Neural cell (in vitro differentiated cells): ENCODE measurements around the gene MYO3B. TPM values are rescaled to one million over a fixed set of nuclear protein-coding genes. Genes with fewer than 3 reads are reported as not detected.
A peak's percentile ranks its signal among the peaks of the same experiment; 100 is the strongest.

Experiments used
- H2AFZ ChIP-seq: fragments of 200-600, 300-800 bp; sonication (generic), shearing (Covaris generic); 2 replicates; pipeline ENCODE4 v1.6.0; 2014; ENCODE audit warnings: low read depth, mild to moderate bottlenecking, antibody characterized with exemption, low read length, moderate library complexity
- H3F3A ChIP-seq: fragments of 200-600 bp; shearing (Covaris generic); 2 replicates; pipeline ENCODE4 v1.6.1; 2016; ENCODE audit warnings: mild to moderate bottlenecking, moderate library complexity, mixed read lengths, antibody characterized with exemption, low read length; ENCODE audit not compliant: insufficient read depth, poor library complexity, severe bottlenecking
- H3K27ac ChIP-seq: fragments of 200-600, 300-800 bp; sonication (generic), shearing (Covaris generic); 2 replicates; pipeline ENCODE4 v1.5.1; 2014; ENCODE audit warnings: mild to moderate bottlenecking, low read length, moderate library complexity
- H3K27me3 ChIP-seq: fragments of 300-800, 200-600 bp; sonication (generic), shearing (Covaris generic); 2 replicates; pipeline ENCODE4 v1.6.0; 2014; ENCODE audit warnings: mild to moderate bottlenecking, low read depth, low read length, moderate library complexity; ENCODE audit not compliant: insufficient read depth
- H3K36me3 ChIP-seq: fragments of 300-800, 200-600 bp; sonication (generic), shearing (Covaris generic); 2 replicates; pipeline ENCODE4 v1.5.1; 2014; ENCODE audit warnings: mild to moderate bottlenecking, antibody characterized with exemption, low read length, moderate library complexity; ENCODE audit not compliant: insufficient read depth
- H3K4me2 ChIP-seq: fragments of 300-800, 200-600 bp; sonication (generic), shearing (Covaris generic); 2 replicates; pipeline ENCODE4 v1.6.0; 2014; ENCODE audit warnings: mild to moderate bottlenecking, low read length
- H3K4me3 ChIP-seq: fragments of 300-800, 200-600 bp; sonication (generic), shearing (Covaris generic); 2 replicates; pipeline ENCODE4 v1.5.1; 2014; ENCODE audit warnings: mild to moderate bottlenecking, low read length, moderate library complexity
- H3K79me2 ChIP-seq: fragments of 200-600 bp; shearing (Covaris generic); replicated peaks from 2 replicates; pipeline ENCODE4 v1.6.0; 2014; ENCODE audit warnings: mild to moderate bottlenecking, low read length, moderate library complexity; ENCODE audit not compliant: insufficient read depth
- H3K9ac ChIP-seq: fragments of 300-800, 200-600 bp; sonication (generic), shearing (Covaris generic); 2 replicates; pipeline ENCODE4 v1.6.1; 2016; ENCODE audit warnings: mild to moderate bottlenecking, low read length, mixed read lengths
- H3K9me2 ChIP-seq: fragments of 200-600 bp; shearing (Covaris generic); 2 replicates; pipeline ENCODE4 v1.6.1; 2016; ENCODE audit warnings: mild to moderate bottlenecking, low read length, mixed read lengths; ENCODE audit not compliant: insufficient read depth
- H3K9me3 ChIP-seq: fragments of 200-600, 300-800 bp; sonication (generic), shearing (Covaris generic); 2 replicates; pipeline ENCODE4 v1.6.1; 2016; ENCODE audit warnings: mild to moderate bottlenecking, mixed run types, low read length, moderate library complexity, mixed read lengths
- H4K20me1 ChIP-seq: fragments of 200-600 bp; shearing (Covaris generic); 2 replicates; pipeline ENCODE4 v1.6.1; 2016; ENCODE audit warnings: mild to moderate bottlenecking, mixed run types; ENCODE audit not compliant: insufficient read depth
- CTCF ChIP-seq: fragments of 450-650 bp; IDR thresholded peaks from 2 replicates; pipeline ENCODE4 v1.5.1; 2014; ENCODE audit warnings: antibody characterized with exemption, mild to moderate bottlenecking, moderate library complexity; ENCODE audit not compliant: poor library complexity, severe bottlenecking
- EP300 ChIP-seq: fragments of 450-650 bp; conservative IDR thresholded peaks from 2 replicates; pipeline ENCODE4 v1.6.1; 2014; ENCODE audit warnings: antibody characterized with exemption, mild to moderate bottlenecking, moderate library complexity; ENCODE audit not compliant: poor library complexity, severe bottlenecking
- EZH2 ChIP-seq: fragments of 200-600, 300-800 bp; shearing (Covaris generic), sonication (generic); IDR thresholded peaks from 2 replicates; pipeline ENCODE4 v1.6.1; 2014; ENCODE audit warnings: antibody characterized with exemption, low read length, borderline replicate concordance, mild to moderate bottlenecking; ENCODE audit not compliant: insufficient read depth, poor library complexity, severe bottlenecking
- MXI1 ChIP-seq: fragments of 450-650 bp; conservative IDR thresholded peaks from 2 replicates; pipeline ENCODE4 v1.6.1; 2014; ENCODE audit warnings: antibody characterized with exemption, mild to moderate bottlenecking; ENCODE audit not compliant: poor library complexity, severe bottlenecking
- POLR2AphosphoS5 ChIP-seq: IDR thresholded peaks from 2 replicates; pipeline ENCODE4 v1.6.1; 2012
- RAD21 ChIP-seq: fragments of 450-650 bp; conservative IDR thresholded peaks from 2 replicates; pipeline ENCODE4 v1.6.1; 2014; ENCODE audit warnings: antibody characterized with exemption, mild to moderate bottlenecking, moderate library complexity
- REST ChIP-seq: IDR thresholded peaks from 2 replicates; pipeline ENCODE4 v1.6.1; 2012; ENCODE audit warnings: borderline replicate concordance
- SMC3 ChIP-seq: fragments of 450-650 bp; conservative IDR thresholded peaks from 2 replicates; pipeline ENCODE4 v1.6.1; 2014; ENCODE audit warnings: antibody characterized with exemption, mild to moderate bottlenecking, moderate library complexity; ENCODE audit not compliant: poor library complexity
- TAF1 ChIP-seq: IDR thresholded peaks from 2 replicates; pipeline ENCODE4 v1.6.1; 2012; ENCODE audit warnings: low read depth
- polyA plus RNA-seq: library from polyadenylated mRNA; depleted of rRNA; stranded (reverse); fragments of >200 nt; gene quantifications from 2 replicates; pipeline ENCODE4 v1.2.3, GENCODE V29; 2014

MYO3B gene
- polyA plus RNA-seq, 1 donor from 2014 or later = 0.11 TPM

- Histone ChIP-seq H4K20me1 (no peaks in the 10 kb centered on the region), H2AFZ (no peak overlapping the region), H3K9me2 (no peaks in the 10 kb centered on the region), H3K4me3 (no peak overlapping the region), H3K27ac (no peak overlapping the region), H3K9ac (no peak overlapping the region), H3K9me3 (no peaks in the 10 kb centered on the region), H3K79me2 (no peaks in the 10 kb centered on the region), H3K36me3 (no peaks in the 10 kb centered on the region), H3K4me2 (no peak overlapping the region), H3K27me3 (no peaks in the 10 kb centered on the region), H3F3A (no peaks in the 10 kb centered on the region)
- no peak for TF ChIP-seq EZH2
- no peak for TF ChIP-seq EP300
- no peak for TF ChIP-seq SMC3
- no peak for TF ChIP-seq TAF1
- TF ChIP-seq MXI1 = no peak
- TF ChIP-seq POLR2AphosphoS5 = no peak
- TF ChIP-seq RAD21 = no peak
- no peak for TF ChIP-seq REST
- TF ChIP-seq CTCF = no peak
These were observed 159.0 kb downstream of the MYO3B start for GRCh38 chr2:170336916-170337315.

DNA sequence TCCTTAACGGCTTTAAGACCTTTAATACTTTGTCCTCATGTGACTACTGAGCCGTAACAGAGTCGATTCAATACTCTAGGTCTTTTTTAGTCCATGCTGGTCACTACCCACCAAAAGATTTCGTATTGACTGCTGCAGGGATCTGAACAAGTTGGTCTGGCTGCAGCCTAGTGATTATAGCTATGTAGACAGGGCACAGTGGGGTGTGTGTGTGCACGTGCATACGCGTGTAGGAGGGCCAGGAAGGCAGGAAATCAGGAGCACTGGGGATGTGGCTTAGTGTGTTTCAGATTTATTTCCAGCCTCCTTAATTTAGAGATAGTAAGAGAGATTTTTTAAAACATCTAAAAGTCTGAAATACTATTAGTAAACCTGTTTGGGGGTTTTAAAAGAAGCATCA is 161.4 kb downstream of the MYO3B start:
- Histone ChIP-seq H3K27ac (peak overlapping the region; percentile 1), H3K9ac (no peak overlapping the region), H2AFZ (no peak overlapping the region), H3K9me2 (no peaks in the 10 kb centered on the region), H3K27me3 (no peaks in the 10 kb centered on the region), H3K4me2 (peak overlapping the region; percentile 8), H4K20me1 (no peaks in the 10 kb centered on the region), H3K9me3 (no peaks in the 10 kb centered on the region), H3F3A (no peaks in the 10 kb centered on the region), H3K79me2 (no peaks in the 10 kb centered on the region), H3K4me3 (peak overlapping the region; percentile 15), H3K36me3 (no peaks in the 10 kb centered on the region)
- TF ChIP-seq MXI1 = no peak
- no peak for TF ChIP-seq CTCF
- no peak for TF ChIP-seq RAD21
- no peak for TF ChIP-seq EP300
- TF ChIP-seq POLR2AphosphoS5 = no peak
- TF ChIP-seq REST = no peak
- TF ChIP-seq TAF1 = no peak
- no peak for TF ChIP-seq SMC3
- no peak for TF ChIP-seq EZH2
